HG03521 (cell line): ENCODE results near the gene AGXT.
A peak's percentile ranks its signal among the peaks of the same experiment; 100 is the strongest.

Experiments used
- ATAC-seq: cut with Tn5 transposase; IDR thresholded peaks from one replicate; pipeline ENCODE4 v1.9.1; 2021; ENCODE audit warnings: mild to moderate bottlenecking, moderate library complexity; ENCODE audit not compliant: unreplicated experiment

The AGXT gene

GRCh38 chr2:240868286-240869108 lies at the start of gene AGXT:
TSS of gene AGXT (plus strand) at chr2:240868824. CDS start at chr2:240868866, 42 bp downstream.
- ATAC-seq = no peak

GRCh38 chr2:240819126-240819857 lies 49.3 kb upstream of the AGXT start:
- no peak for ATAC-seq

GRCh38 chr2:240819858-240820606 lies 48.6 kb upstream of the AGXT start, which contains the start of gene KIF1A:
TSS of gene KIF1A (minus strand) at chr2:240820219. CDS start at chr2:240797752, 22,467 bp downstream.
- ATAC-seq = no peak

- no peak for ATAC-seq
Measured at GRCh38 chr2:240820607-240821428, 47.8 kb upstream of the AGXT start.

- no peak for ATAC-seq
Measured at GRCh38 chr2:240821429-240821778, 47.2 kb upstream of the AGXT start.

GRCh38 chr2:240822280-240822847 lies 46.3 kb upstream of the AGXT start:
- no peak for ATAC-seq

- no peak for ATAC-seq
Measured at GRCh38 chr2:240823449-240824336, 44.9 kb upstream of the AGXT start.

- no peak for ATAC-seq
Measured at GRCh38 chr2:240825476-240825875, 43.1 kb upstream of the AGXT start.

GRCh38 chr2:240831594-240832204 lies 36.9 kb upstream of the AGXT start:
- no peak for ATAC-seq

- ATAC-seq = peak; percentile 82
Measured at GRCh38 chr2:240832205-240832727, 36.4 kb upstream of the AGXT start.

GRCh38 chr2:240832921-240833494 lies 35.6 kb upstream of the AGXT start:
- ATAC-seq = no peak

GRCh38 chr2:240833724-240834285 lies 34.8 kb upstream of the AGXT start:
- ATAC-seq = no peak

- ATAC-seq = no peak
Measured at GRCh38 chr2:240834377-240834975, 34.1 kb upstream of the AGXT start.

GRCh38 chr2:240835528-240835927 lies 33.1 kb upstream of the AGXT start:
- no peak for ATAC-seq

- ATAC-seq = no peak
Measured at GRCh38 chr2:240836781-240837467, 31.7 kb upstream of the AGXT start.

- ATAC-seq = no peak
Measured at GRCh38 chr2:240837621-240838020, 31.0 kb upstream of the AGXT start.
